Stimulated activated CD4-positive, alpha-beta T cell treated with anti-CD3 and anti-CD28 coated beads, Interleukin-1b, Interleukin-23, amount 100 ng/mL, for 1 hour (primary cell): ENCODE measurements around the gene PLCB3.

Experiments
- DNase-seq, 2 donors: peaks; one replicate each; pipeline ENCODE4 v3.0.0-alpha.2; 2020; ENCODE audit warnings: low read depth in 2 of 2

PLCB3 gene

GRCh38 chr11:64265176-64266160 lies 14.1 kb downstream of the PLCB3 start:
- DNase-seq, result no peak

GRCh38 chr11:64266339-64266738 lies 15.0 kb downstream of the PLCB3 start:
- no peak for DNase-seq

- no peak for DNase-seq
These were observed 16.0 kb downstream of the PLCB3 start for GRCh38 chr11:64267207-64267945.

- DNase-seq, result no peak
These were observed 16.9 kb downstream of the PLCB3 start for GRCh38 chr11:64268025-64268892.

GRCh38 chr11:64268893-64269539 lies 17.7 kb downstream of the PLCB3 start:
- peak in 1 of 2 donors; percentile 22 for DNase-seq

- DNase-seq, result peak; percentile 91 to 97
These were observed 18.4 kb downstream of the PLCB3 start for GRCh38 chr11:64269540-64270220.

- no peak for DNase-seq
These were observed 23.9 kb downstream of the PLCB3 start for GRCh38 chr11:64275031-64275800.

GRCh38 chr11:64275841-64276240 lies 24.5 kb downstream of the PLCB3 start:
- DNase-seq, result no peak

- DNase-seq, result no peak
These were observed 25.5 kb downstream of the PLCB3 start for GRCh38 chr11:64276653-64277431.

GRCh38 chr11:64278576-64279190 lies 27.4 kb downstream of the PLCB3 start:
- DNase-seq, result no peak

- DNase-seq, result no peak
These were observed 30.8 kb downstream of the PLCB3 start for GRCh38 chr11:64281957-64282770.

- no peak for DNase-seq
These were observed 31.8 kb downstream of the PLCB3 start for GRCh38 chr11:64283092-64283491.

- DNase-seq, result peak; percentile 83 to 88
These were observed 33.0 kb downstream of the PLCB3 start, which contains the start of gene BAD for GRCh38 chr11:64284048-64284961. Gene BAD (minus strand): TSS chr11:64284665. CDS start chr11:64284368, 297 bp downstream.

GRCh38 chr11:64284962-64285884 lies 33.9 kb downstream of the PLCB3 start, which contains the start of gene GPR137:
Gene GPR137 (plus strand): TSS chr11:64285848. CDS start chr11:64286525, 677 bp downstream.
- DNase-seq, result peak; percentile 71 to 93
